ENCODE results near the gene DUSP22. TPM values are rescaled to one million over a fixed set of nuclear protein-coding genes. Genes with fewer than 3 reads are reported as not detected.

Gene DUSP22
- polyA plus RNA-seq, 10 donors = 23.0 to 30.0 (median 26.7) TPM

- DNase-seq = no peak
These were observed 45.6 kb downstream of the DUSP22 start for GRCh38 chr6:337805-338368.

- DNase-seq = peak in 1 of 3 donors; percentile 25
These were observed 46.6 kb downstream of the DUSP22 start for GRCh38 chr6:338815-339262.

GRCh38 chr6:339480-339879, 47.2 kb downstream of the DUSP22 start:
- DNase-seq = no peak

- no peak for DNase-seq
These were observed 48.1 kb downstream of the DUSP22 start for GRCh38 chr6:340186-340955.

- no peak for DNase-seq
These were observed 48.9 kb downstream of the DUSP22 start for GRCh38 chr6:340991-341827.

GRCh38 chr6:341914-342831, 49.9 kb downstream of the DUSP22 start:
- no peak for DNase-seq

- DNase-seq = no peak
These were observed 50.5 kb downstream of the DUSP22 start for GRCh38 chr6:342832-343179.

GRCh38 chr6:343226-343935, 51.1 kb downstream of the DUSP22 start:
- no peak for DNase-seq

GRCh38 chr6:343960-344815, 51.9 kb downstream of the DUSP22 start:
- DNase-seq = no peak

GRCh38 chr6:344816-345340, 52.6 kb downstream of the DUSP22 start:
- peak in 1 of 3 donors; percentile 49 for DNase-seq

- no peak for DNase-seq
These were observed 53.6 kb downstream of the DUSP22 start for GRCh38 chr6:345747-346385.

- no peak for DNase-seq
These were observed 54.2 kb downstream of the DUSP22 start for GRCh38 chr6:346386-347030.

GRCh38 chr6:347232-347631, 54.9 kb downstream of the DUSP22 start:
- DNase-seq = no peak

- no peak for DNase-seq
These were observed 55.9 kb downstream of the DUSP22 start for GRCh38 chr6:347951-348859.

- DNase-seq = no peak
These were observed 56.6 kb downstream of the DUSP22 start for GRCh38 chr6:348860-349396.

- no peak for DNase-seq
These were observed 57.2 kb downstream of the DUSP22 start for GRCh38 chr6:349491-349921.

- no peak for DNase-seq
These were observed 58.1 kb downstream of the DUSP22 start for GRCh38 chr6:350371-350770.

All from muscle of back (tissue), 11 donors.